NCI-H187 treated with DMSO at 0.1 percent for 48 hours (cell line): ENCODE measurements around the gene PXDN.
"Not testable (repeated sequence)": the region's sequence is repeated elsewhere in the genome, so short reads cannot be mapped to it uniquely, and the experiment has no call there.

Experiments used
- DNase-seq: peaks from one replicate; lab custom pipeline; 2025; lab: John Stamatoyannopoulos, UW

The PXDN gene

GRCh38 chr2:1631292-1632001 is 112.9 kb downstream of the PXDN start:
- no peak for DNase-seq

DNA sequence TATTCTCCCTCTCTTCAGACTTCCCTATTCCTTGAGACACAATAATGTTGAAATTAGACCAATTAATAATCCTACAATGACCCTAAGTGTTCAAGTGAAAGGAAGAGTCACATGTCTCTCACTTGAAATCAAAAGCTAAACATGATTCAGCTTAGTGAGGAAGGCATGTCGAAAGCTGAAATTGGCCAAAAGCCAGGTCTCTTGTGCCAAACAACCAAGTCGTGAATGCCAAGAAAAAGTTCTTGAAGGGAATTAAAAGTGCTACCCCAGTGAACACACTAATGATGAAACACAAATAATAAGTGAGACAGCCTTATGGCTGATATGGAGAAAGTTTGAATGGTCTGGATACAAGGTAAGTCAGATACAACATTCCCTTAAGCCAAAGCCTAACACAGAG is 115.4 kb downstream of the PXDN start:
- no peak for DNase-seq

- no peak for DNase-seq
Observed at GRCh38 chr2:1627628-1628381, 116.5 kb downstream of the PXDN start.

- DNase-seq = no peak
Observed at GRCh38 chr2:1626271-1626681, 118.0 kb downstream of the PXDN start.

- no peak for DNase-seq
Observed at GRCh38 chr2:1625281-1626001, 118.9 kb downstream of the PXDN start.

DNA sequence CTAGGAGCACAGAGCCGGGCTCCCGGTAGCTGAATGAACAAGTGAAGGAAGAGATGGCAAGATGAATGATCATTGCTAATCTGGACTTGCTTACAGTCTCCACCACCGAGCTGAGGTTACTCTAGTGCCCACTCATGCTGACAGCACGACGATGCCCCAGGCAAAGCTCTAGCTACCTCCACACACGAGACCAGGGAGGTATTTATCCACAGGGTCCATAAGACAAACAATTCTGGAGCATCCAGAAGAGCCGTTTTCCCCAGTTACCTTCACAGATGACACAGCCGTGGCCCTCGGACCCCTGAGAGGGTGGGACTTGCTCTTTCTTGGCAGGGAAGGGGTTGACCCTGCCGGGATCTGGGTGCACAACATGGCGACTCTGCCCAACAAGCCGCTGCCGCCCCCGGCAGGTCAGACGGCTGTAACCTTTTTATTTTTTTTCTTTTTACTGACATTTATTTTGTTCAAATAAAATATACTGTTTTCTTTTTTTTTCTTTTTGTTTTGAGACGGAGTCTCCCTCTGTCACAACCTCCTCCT is 120.3 kb downstream of the PXDN start:
- DNase-seq = no peak

- DNase-seq = no peak
Observed at GRCh38 chr2:1622521-1623200, 121.7 kb downstream of the PXDN start.

GRCh38 chr2:1621976-1622375 is 122.3 kb downstream of the PXDN start:
- not testable (repeated sequence) for DNase-seq

DNA sequence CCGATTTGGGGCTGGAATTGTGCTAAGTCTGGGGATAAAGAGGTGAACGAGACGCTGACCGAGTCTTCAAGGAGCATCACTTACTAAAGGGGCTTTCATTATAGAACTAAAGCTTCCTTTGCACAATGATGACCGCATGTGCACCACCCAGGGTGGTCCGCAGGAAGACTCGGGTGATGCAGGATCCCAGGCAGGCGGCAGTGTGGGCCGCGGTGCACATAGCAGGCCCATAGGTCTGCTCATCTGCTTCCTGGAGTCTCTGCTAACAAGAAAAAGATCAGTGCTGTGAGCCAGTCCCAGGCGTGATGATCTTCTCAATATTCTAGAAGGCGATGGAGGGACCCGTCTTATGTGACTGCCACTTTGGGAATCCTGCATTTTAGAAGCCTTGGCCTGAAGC is 122.8 kb downstream of the PXDN start:
- no peak for DNase-seq

GRCh38 chr2:1621041-1621440 is 123.3 kb downstream of the PXDN start:
- DNase-seq = no peak

GRCh38 chr2:1620081-1620480 is 124.2 kb downstream of the PXDN start:
- DNase-seq = no peak

- no peak for DNase-seq
Observed at GRCh38 chr2:1619556-1619955, 124.8 kb downstream of the PXDN start.

DNA sequence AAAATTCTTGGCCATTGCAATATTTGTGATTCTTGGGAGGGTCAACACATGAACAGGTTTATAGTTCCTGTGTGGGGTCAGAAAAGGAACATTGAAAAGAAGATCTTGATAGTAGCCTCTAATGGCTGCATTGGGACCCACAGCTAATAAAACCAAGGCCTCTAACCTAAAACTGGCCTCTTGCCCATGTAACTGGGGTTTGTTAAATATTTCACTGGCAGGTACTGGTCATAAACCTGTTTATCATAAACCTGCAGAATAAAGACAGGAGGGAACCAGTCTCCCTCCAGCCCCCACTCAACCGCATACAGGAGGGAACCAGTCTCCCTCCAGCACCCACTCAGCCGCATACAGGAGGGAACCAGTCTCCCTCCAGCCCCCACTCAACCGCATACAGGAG is 125.3 kb downstream of the PXDN start:
- DNase-seq = no peak

DNA sequence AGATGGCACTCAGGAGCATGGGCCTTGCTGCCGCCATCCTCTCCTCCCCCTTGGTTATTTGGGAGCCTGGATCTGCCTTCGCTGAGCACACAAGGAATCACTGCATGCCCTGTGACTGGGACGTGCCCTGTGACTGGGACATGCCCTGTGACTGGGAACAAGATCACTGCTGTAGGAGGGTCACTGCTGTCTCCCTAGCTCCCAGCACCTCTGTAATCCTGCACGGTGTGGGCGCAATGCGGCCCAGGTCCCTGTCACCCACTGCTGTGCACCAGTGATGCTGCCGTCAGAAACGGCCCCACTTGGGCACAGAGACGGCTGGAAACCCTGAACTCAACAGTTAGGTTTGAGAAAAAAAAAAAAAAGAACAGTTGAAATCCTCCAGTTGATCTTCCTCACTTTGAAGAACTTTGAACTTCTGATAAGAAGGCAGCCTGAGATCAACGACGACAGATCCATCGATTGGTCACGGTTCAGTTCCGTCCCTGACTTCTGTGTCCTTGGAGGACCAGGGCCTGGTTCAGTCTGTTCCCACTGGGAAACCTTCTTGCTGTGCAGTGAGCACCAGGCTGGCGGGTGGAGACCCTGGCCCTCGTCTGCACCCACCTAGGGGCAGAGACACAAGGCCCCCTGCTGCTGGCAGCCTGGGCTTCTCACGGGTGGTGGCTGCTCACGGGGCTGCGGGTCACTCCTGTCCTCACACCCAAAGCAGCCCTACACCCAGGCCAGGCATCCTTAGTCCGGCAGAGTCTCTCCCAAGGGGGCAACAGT is 125.9 kb downstream of the PXDN start:
- no peak for DNase-seq

GRCh38 chr2:1617425-1618021 is 126.8 kb downstream of the PXDN start:
- no peak for DNase-seq

DNA sequence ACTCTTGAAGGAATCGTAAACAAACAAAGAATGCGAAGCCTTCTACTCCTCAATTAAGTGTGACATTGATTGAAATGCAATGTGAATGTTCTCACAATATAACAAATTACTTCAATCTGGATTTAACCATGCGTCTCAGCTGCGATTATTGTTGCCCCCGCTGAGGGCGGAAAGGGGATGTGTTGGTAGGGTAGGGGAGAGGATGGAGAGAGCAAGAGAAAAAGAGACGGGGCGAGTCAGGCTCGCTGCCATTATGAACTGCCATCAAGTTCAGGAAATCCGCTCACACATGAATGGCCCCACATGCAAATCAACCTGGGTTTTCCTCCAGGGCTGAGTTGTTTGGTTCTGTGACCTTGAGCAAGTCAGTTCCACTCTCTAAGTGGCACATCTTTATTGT is 129.8 kb downstream of the PXDN start:
- DNase-seq = no peak

GRCh38 chr2:1613731-1614354 is 130.5 kb downstream of the PXDN start:
- DNase-seq = no peak

DNA sequence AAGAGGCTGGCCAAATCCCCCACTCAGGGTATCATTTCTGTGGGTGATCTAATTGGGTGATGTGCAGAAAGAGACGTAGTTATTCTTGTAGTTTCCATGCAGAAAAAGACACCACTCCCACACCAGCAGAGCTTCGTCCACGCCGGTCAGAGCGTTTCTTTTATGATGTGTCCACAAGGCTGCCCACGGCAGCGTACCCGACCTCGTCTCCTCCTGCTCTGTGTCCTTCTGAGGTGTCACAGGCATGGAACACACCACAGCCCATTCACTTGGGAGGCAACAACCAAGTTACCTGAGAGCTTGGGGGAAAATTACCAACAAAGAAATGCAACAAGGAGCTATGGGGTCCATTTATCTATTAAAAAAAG is 131.3 kb downstream of the PXDN start:
- DNase-seq = no peak

DNA sequence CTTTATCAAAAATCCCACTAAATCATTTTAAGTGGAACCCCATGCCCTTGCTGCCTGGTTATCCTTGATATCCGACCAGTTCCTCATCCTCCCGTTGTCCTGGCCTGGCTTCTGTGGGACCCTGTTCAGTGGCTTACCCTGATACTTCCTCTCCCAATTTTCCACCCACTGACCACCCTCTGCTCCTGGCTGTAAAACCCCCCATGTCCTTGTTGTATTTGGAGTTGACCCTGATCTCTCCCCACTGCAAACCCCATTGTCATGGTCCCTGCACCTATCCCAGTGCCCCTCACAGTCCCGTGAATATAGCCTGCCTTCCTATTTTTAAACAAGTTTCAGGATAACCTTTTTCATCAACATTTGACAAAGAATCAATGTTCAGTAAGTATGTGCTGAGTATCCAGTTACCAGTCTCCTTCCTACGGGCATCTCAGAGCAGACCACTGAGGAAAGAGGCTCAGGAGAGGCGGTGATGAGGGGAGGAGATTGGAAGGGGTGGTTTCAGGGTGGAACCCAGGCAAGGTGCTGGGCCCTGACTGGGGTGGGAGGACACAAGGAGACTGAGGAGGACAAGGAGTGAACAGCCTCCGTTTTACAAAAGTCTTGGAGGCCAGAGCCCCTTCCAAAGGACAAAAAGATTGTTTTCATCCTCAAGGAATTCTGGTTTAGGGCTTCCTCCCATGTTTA is 131.8 kb downstream of the PXDN start:
- no peak for DNase-seq

GRCh38 chr2:1611886-1612285 is 132.4 kb downstream of the PXDN start:
- no peak for DNase-seq
